Choroid plexus epithelial cell (primary cell): ENCODE results near the gene ADAR.
A peak's percentile ranks its signal among the peaks of the same experiment; 100 is the strongest.

ENCODE experiments used
- DNase-seq: peaks from one replicate; pipeline ENCODE4 v3.0.0-alpha.2; 2010; ENCODE audit warnings: low read depth
- H3K4me3 ChIP-seq: 2 replicates; pipeline ENCODE4 v1.5.1; 2011; ENCODE audit warnings: low read depth, mild to moderate bottlenecking, control low read depth, low read length, moderate library complexity
- CTCF ChIP-seq: conservative IDR thresholded peaks from 2 replicates; pipeline ENCODE4 v1.5.1; 2011; ENCODE audit warnings: low read depth, mild to moderate bottlenecking, control low read depth, inconsistent platforms, low read length, moderate library complexity

The ADAR gene

GRCh38 chr1:154558720-154559465 is 49.1 kb downstream of the ADAR start:
- DNase-seq = peak; percentile 100
- H3K4me3 ChIP-seq = peak overlapping the region; percentile 80
- no peak for TF ChIP-seq CTCF

- peak; percentile 35 for DNase-seq
- TF ChIP-seq CTCF = no peak
- peak within 1 kb of the TSS; percentile 80 for H3K4me3 ChIP-seq
Observed at GRCh38 chr1:154557939-154558719, 49.9 kb downstream of the ADAR start, which contains the start of gene UBE2Q1. TSS of gene UBE2Q1 (minus strand) at chr1:154558662. CDS start at chr1:154558553, 109 bp downstream.

- no peak for TF ChIP-seq CTCF
- H3K4me3 ChIP-seq = peak overlapping the region; percentile 80
- DNase-seq = no peak
Observed at GRCh38 chr1:154557248-154557938, 50.6 kb downstream of the ADAR start.

GRCh38 chr1:154556422-154556821 is 51.6 kb downstream of the ADAR start:
- H3K4me3 ChIP-seq = peak overlapping the region; percentile 80
- no peak for TF ChIP-seq CTCF
- DNase-seq = peak; percentile 30

- no peak for DNase-seq
- TF ChIP-seq CTCF = no peak
- no peak overlapping the region for H3K4me3 ChIP-seq
Observed at GRCh38 chr1:154553056-154554030, 54.6 kb downstream of the ADAR start.

GRCh38 chr1:154552036-154552435 is 56.0 kb downstream of the ADAR start:
- no peak for DNase-seq
- no peak overlapping the region for H3K4me3 ChIP-seq
- no peak for TF ChIP-seq CTCF
